Activated T-cell treated with anti-CD3 and anti-CD28 coated beads, Interleukin-2, amount 50 U/mL, for 48 hours (primary cell): ENCODE measurements around the gene PGLYRP3.

Source experiments
- DNase-seq, 2 experiments: peaks; one replicate each; pipeline ENCODE4 v3.0.0-alpha.2; 2020

Gene PGLYRP3

GRCh38 chr1:153312570-153313186, at the start of gene PGLYRP3:
TSS of gene PGLYRP3 (minus strand) at chr1:153312952. CDS start at chr1:153310665, 2,287 bp downstream.
- DNase-seq = no peak

- DNase-seq = no peak
Observed at GRCh38 chr1:153362187-153362775, 49.5 kb upstream of the PGLYRP3 start.

GRCh38 chr1:153361480-153362109, 48.8 kb upstream of the PGLYRP3 start:
- no peak for DNase-seq

GRCh38 chr1:153360592-153361479, 48.1 kb upstream of the PGLYRP3 start:
- no peak for DNase-seq

GRCh38 chr1:153360190-153360589, 47.4 kb upstream of the PGLYRP3 start:
- no peak for DNase-seq

- DNase-seq = no peak
Observed at GRCh38 chr1:153359241-153359640, 46.5 kb upstream of the PGLYRP3 start.

GRCh38 chr1:153358691-153358975, 45.9 kb upstream of the PGLYRP3 start:
- no peak for DNase-seq

- DNase-seq = no peak
Observed at GRCh38 chr1:153357853-153358690, 45.3 kb upstream of the PGLYRP3 start, which contains the start of gene S100A9. TSS of gene S100A9 (plus strand) at chr1:153357854. CDS start at chr1:153358284, 430 bp downstream.

GRCh38 chr1:153357076-153357852, 44.5 kb upstream of the PGLYRP3 start:
- no peak for DNase-seq

- no peak for DNase-seq
Observed at GRCh38 chr1:153356392-153357075, 43.8 kb upstream of the PGLYRP3 start.

GRCh38 chr1:153355445-153356071, 42.8 kb upstream of the PGLYRP3 start:
- DNase-seq = peak; percentile 49 to 59

- DNase-seq = no peak
Observed at GRCh38 chr1:153354515-153355193, 41.9 kb upstream of the PGLYRP3 start.

- no peak for DNase-seq
Observed at GRCh38 chr1:153353226-153353947, 40.6 kb upstream of the PGLYRP3 start.

GRCh38 chr1:153352523-153352922, 39.8 kb upstream of the PGLYRP3 start:
- DNase-seq = peak; percentile 60 to 65

GRCh38 chr1:153350321-153350957, 37.7 kb upstream of the PGLYRP3 start:
- no peak for DNase-seq

- no peak for DNase-seq
Observed at GRCh38 chr1:153349363-153350320, 36.9 kb upstream of the PGLYRP3 start.
